ENCODE measurements around the gene COL27A1.

DNA sequence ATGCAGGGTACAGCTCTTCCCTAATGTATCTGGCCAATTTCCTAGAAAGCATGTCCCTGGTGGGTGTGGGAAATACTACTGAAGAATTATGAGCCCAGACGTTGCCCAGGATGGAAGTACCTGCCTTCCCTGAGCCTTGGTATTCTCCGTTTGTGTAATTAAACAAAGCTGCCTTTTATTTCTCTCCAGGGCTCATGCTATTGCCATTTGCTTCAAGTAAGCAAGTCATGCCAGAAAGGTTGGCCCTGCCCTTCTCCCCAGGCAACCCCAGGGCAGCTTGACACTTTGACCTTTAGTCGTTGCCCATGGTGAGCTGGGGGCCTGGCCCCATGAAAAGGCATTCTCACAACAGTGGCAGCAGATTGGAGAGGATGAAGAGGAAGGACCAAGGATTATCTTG, 4.4 kb downstream of the COL27A1 start:
- TF ChIP-seq, protein P1, sequence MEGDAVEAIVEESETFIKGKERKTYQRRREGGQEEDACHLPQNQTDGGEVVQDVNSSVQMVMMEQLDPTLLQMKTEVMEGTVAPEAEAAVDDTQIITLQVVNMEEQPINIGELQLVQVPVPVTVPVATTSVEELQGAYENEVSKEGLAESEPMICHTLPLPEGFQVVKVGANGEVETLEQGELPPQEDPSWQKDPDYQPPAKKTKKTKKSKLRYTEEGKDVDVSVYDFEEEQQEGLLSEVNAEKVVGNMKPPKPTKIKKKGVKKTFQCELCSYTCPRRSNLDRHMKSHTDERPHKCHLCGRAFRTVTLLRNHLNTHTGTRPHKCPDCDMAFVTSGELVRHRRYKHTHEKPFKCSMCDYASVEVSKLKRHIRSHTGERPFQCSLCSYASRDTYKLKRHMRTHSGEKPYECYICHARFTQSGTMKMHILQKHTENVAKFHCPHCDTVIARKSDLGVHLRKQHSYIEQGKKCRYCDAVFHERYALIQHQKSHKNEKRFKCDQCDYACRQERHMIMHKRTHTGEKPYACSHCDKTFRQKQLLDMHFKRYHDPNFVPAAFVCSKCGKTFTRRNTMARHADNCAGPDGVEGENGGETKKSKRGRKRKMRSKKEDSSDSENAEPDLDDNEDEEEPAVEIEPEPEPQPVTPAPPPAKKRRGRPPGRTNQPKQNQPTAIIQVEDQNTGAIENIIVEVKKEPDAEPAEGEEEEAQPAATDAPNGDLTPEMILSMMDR (IDR thresholded peaks at IDR 0.05), result no peak
- TF ChIP-seq POLR2A (IDR thresholded peaks at IDR 0.05), result no peak

Measured in prostate gland (tissue), 2 donors.